ENCODE results near the gene SORCS2.

SORCS2 gene

GRCh38 chr4:7414736-7415510, 222.6 kb downstream of the SORCS2 start:
- TF ChIP-seq, protein P1, sequence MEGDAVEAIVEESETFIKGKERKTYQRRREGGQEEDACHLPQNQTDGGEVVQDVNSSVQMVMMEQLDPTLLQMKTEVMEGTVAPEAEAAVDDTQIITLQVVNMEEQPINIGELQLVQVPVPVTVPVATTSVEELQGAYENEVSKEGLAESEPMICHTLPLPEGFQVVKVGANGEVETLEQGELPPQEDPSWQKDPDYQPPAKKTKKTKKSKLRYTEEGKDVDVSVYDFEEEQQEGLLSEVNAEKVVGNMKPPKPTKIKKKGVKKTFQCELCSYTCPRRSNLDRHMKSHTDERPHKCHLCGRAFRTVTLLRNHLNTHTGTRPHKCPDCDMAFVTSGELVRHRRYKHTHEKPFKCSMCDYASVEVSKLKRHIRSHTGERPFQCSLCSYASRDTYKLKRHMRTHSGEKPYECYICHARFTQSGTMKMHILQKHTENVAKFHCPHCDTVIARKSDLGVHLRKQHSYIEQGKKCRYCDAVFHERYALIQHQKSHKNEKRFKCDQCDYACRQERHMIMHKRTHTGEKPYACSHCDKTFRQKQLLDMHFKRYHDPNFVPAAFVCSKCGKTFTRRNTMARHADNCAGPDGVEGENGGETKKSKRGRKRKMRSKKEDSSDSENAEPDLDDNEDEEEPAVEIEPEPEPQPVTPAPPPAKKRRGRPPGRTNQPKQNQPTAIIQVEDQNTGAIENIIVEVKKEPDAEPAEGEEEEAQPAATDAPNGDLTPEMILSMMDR (conservative IDR thresholded peaks at IDR 0.05; ENCODE audit: low read depth, low read length), result no peak
- H3K4me3 ChIP-seq (ENCODE audit: low read depth, low read length), result no peak overlapping the region
- no peak for DNase-seq (ENCODE audit: low read depth)

- DNase-seq (ENCODE audit: low read depth), result no peak
- TF ChIP-seq, protein P1 (conservative IDR thresholded peaks at IDR 0.05; ENCODE audit: low read depth, low read length), result no peak
- no peak overlapping the region for H3K4me3 ChIP-seq (ENCODE audit: low read depth, low read length)
These were observed 223.8 kb downstream of the SORCS2 start for GRCh38 chr4:7415927-7416686.

GRCh38 chr4:7416745-7417432, 224.6 kb downstream of the SORCS2 start:
- TF ChIP-seq, protein P1 (conservative IDR thresholded peaks at IDR 0.05; ENCODE audit: low read depth, low read length), result no peak
- no peak for DNase-seq (ENCODE audit: low read depth)
- H3K4me3 ChIP-seq (ENCODE audit: low read depth, low read length), result no peak overlapping the region

DNA sequence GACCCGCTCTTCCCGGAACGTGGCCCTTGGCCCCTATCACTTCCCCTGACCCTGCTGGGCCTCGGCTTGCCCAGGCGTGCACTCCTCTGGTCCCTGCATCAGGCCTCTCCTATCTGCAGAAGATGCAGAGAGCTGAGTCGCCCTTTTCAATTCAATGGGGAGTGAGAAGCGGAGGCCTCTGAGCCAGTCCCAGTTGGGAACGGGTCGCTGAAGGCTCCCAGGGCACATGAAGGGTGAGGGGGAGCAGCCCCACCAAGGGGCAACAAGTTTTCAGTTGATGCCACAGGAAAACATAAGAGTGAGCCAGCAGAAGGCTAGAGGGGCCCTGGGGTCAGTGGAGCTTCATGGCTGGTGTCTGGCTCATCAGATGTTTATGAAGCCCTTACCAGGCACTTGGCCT, 225.3 kb downstream of the SORCS2 start:
- DNase-seq (ENCODE audit: low read depth), result no peak
- H3K4me3 ChIP-seq (ENCODE audit: low read depth, low read length), result no peak overlapping the region
- TF ChIP-seq, protein P1 (conservative IDR thresholded peaks at IDR 0.05; ENCODE audit: low read depth, low read length), result no peak

DNA sequence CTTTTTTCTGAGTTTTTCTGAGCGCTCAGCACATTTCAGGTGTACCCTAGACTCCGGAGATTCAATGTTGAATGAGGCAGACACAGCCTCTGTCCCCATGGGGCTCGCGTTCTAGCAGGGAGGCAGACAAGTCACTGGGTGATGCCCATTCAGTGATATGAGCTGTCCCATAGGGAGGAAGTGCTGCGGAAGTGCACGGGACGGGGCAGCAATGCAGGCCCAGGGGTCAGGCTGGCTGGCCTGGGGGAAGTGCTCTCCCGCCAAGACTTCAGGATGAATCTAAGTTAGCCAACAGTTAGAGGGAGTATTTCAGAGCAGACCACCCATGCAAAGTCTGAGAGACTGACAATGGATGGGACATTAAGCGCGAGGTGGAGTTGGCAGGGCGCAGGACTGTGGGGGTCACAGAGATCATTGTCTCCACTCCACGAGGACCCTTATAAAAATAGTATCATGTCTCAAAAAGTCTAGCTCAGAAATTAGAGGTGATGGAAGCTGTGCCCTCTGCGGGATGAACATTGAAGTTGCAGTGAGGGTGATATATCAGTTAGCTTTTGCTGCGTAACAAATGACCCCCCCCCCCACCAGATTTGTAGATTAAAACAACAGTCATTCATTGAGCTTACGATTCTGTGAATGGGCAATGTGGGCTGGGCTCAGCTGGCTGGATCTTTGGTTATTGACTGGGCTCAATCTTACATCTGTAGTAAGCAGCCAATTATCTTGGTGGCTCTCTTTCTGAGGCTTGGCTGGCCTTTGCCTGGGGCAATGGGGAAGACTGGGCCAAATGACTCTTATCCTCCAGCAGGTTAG, 226.0 kb downstream of the SORCS2 start:
- TF ChIP-seq, protein P1 (conservative IDR thresholded peaks at IDR 0.05; ENCODE audit: low read depth, low read length), result no peak

DNA sequence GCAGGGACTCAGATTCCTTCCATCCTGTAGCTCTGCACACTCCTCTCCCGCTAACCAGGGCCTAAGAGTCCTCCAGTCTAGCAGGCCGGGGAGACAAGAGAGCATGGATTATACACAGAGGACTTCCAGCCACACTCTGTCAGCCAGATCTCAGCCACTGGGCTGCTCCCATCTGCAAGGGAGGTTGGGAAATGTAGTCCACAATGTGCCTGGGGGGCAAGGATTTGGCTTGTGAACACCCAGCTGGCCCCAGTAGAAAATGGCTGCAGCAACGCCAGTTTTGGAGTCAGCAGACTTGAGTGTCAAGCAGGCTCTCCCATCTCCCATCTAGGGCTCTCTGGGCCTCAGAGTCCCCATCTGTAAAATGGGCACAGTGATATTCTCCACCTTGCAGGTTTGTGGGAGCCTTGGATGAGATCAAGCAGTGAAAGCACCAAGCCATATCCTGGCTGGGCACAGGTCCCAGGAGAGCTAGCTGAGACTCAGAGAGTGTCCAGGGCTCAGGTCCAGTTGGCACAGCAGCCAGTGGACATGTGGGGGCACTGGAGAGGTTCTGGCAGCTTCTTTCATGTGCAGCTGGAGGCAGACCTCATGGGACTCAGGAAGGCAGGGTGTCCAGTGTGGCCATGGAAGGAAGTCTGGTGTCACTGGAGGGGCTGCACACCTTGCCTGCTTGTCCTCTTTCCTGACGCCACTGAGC, 227.8 kb downstream of the SORCS2 start:
- TF ChIP-seq, protein P1 (conservative IDR thresholded peaks at IDR 0.05; ENCODE audit: low read depth, low read length), result no peak
- no peak for DNase-seq (ENCODE audit: low read depth)
- H3K4me3 ChIP-seq (ENCODE audit: low read depth, low read length), result no peak overlapping the region

More for the DNA sequence above, 226.0 kb downstream of the SORCS2 start:
- DNase-seq (ENCODE audit: low read depth), result no peak
- H3K4me3 ChIP-seq (ENCODE audit: low read depth, low read length), result no peak overlapping the region

All from choroid plexus epithelial cell (primary cell).